ENCODE data around the gene STK39. TPM values are rescaled to one million over a fixed set of nuclear protein-coding genes. Genes with fewer than 3 reads are reported as not detected.

STK39 gene
- total RNA-seq, 4 donors from 2014 or later, result 13.8 to 28.2 (median 18.3) TPM

GRCh38 chr2:168180914-168181313, 66.5 kb downstream of the STK39 start:
- 86% methylated on average over 3 of the region's 3 CpGs for WGBS
- Histone ChIP-seq H3K27ac (peak overlapping the region; percentile 55), H3K27me3 (no peaks in the 10 kb centered on the region), H3K4me1 (peaks cover 8% of the 10 kb centered on the region), H3K9me3 (no peaks in the 10 kb centered on the region), H3K4me3 (no peak overlapping the region), H3K36me3 (no peaks in the 10 kb centered on the region)
- DNase-seq (ENCODE audit: low spot score in 2 of 2), result no peak
- TF ChIP-seq CTCF (IDR thresholded peaks at IDR 0.05) (no peak), EP300 (IDR thresholded peaks at IDR 0.05) (no peak), POLR2A (IDR thresholded peaks at IDR 0.05) (no peak), POLR2AphosphoS5 (IDR thresholded peaks at IDR 0.05) (no peak)

GRCh38 chr2:168180483-168180882, 66.9 kb downstream of the STK39 start:
- no peaks in the 10 kb centered on the region for H3K36me3 ChIP-seq
- H3K27ac ChIP-seq, result peak overlapping the region; percentile 55
- H3K4me1 ChIP-seq, result peaks cover 8% of the 10 kb centered on the region
- no peak overlapping the region for H3K4me3 ChIP-seq
- 76% methylated on average over 5 of the region's 5 CpGs for WGBS
- H3K27me3 ChIP-seq, result no peaks in the 10 kb centered on the region
- no peak for DNase-seq (ENCODE audit: low spot score in 2 of 2)
- H3K9me3 ChIP-seq, result no peaks in the 10 kb centered on the region
- TF ChIP-seq CTCF (IDR thresholded peaks at IDR 0.05) (no peak), EP300 (IDR thresholded peaks at IDR 0.05) (no peak), POLR2A (IDR thresholded peaks at IDR 0.05) (no peak), POLR2AphosphoS5 (IDR thresholded peaks at IDR 0.05) (no peak)

- peaks cover 6% of the 10 kb centered on the region for H3K4me1 ChIP-seq
- no peaks in the 10 kb centered on the region for H3K36me3 ChIP-seq
- H3K9me3 ChIP-seq, result no peaks in the 10 kb centered on the region
- no peak for DNase-seq (ENCODE audit: low spot score in 2 of 2)
- TF ChIP-seq POLR2A (IDR thresholded peaks at IDR 0.05) (no peak), POLR2AphosphoS5 (IDR thresholded peaks at IDR 0.05) (no peak), EP300 (IDR thresholded peaks at IDR 0.05) (no peak), CTCF (IDR thresholded peaks at IDR 0.05) (no peak)
- peak overlapping the region; percentile 55 for H3K27ac ChIP-seq
- H3K4me3 ChIP-seq, result no peak overlapping the region
- 83% methylated on average over 5 of the region's 5 CpGs for WGBS
- no peaks in the 10 kb centered on the region for H3K27me3 ChIP-seq
Measured at GRCh38 chr2:168179592-168179991, 67.8 kb downstream of the STK39 start.

GRCh38 chr2:168178520-168179324, 68.7 kb downstream of the STK39 start:
- WGBS, result 68% methylated on average over 4 of the region's 4 CpGs
- Histone ChIP-seq H3K4me1 (peaks cover 4% of the 10 kb centered on the region), H3K9me3 (no peaks in the 10 kb centered on the region), H3K27me3 (no peaks in the 10 kb centered on the region), H3K4me3 (no peak overlapping the region), H3K36me3 (no peaks in the 10 kb centered on the region), H3K27ac (no peak overlapping the region)
- DNase-seq (ENCODE audit: low spot score in 2 of 2), result no peak
- no peak for TF ChIP-seq EP300 (IDR thresholded peaks at IDR 0.05)
- TF ChIP-seq POLR2A (IDR thresholded peaks at IDR 0.05), result no peak
- TF ChIP-seq CTCF (IDR thresholded peaks at IDR 0.05), result no peak
- no peak for TF ChIP-seq POLR2AphosphoS5 (IDR thresholded peaks at IDR 0.05)

- Histone ChIP-seq H3K27me3 (no peaks in the 10 kb centered on the region), H3K36me3 (no peaks in the 10 kb centered on the region), H3K4me1 (peaks cover 4% of the 10 kb centered on the region), H3K9me3 (no peaks in the 10 kb centered on the region), H3K27ac (no peak overlapping the region), H3K4me3 (no peak overlapping the region)
- WGBS, result 76% methylated on average over 3 of the region's 3 CpGs
- DNase-seq (ENCODE audit: low spot score in 2 of 2), result no peak
- TF ChIP-seq POLR2A (IDR thresholded peaks at IDR 0.05), result no peak
- TF ChIP-seq CTCF (IDR thresholded peaks at IDR 0.05), result no peak
- TF ChIP-seq POLR2AphosphoS5 (IDR thresholded peaks at IDR 0.05), result no peak
- no peak for TF ChIP-seq EP300 (IDR thresholded peaks at IDR 0.05)
Measured at GRCh38 chr2:168176402-168176801, 71.0 kb downstream of the STK39 start.
